HG03175 (cell line): ENCODE measurements around the gene SPAG16.
A peak's percentile ranks its signal among the peaks of the same experiment; 100 is the strongest.

Experiments
- ATAC-seq: cut with Tn5 transposase; IDR thresholded peaks from one replicate; pipeline ENCODE4 v1.9.1; 2021; ENCODE audit warnings: mild to moderate bottlenecking, moderate library complexity; ENCODE audit not compliant: unreplicated experiment

The SPAG16 gene

DNA sequence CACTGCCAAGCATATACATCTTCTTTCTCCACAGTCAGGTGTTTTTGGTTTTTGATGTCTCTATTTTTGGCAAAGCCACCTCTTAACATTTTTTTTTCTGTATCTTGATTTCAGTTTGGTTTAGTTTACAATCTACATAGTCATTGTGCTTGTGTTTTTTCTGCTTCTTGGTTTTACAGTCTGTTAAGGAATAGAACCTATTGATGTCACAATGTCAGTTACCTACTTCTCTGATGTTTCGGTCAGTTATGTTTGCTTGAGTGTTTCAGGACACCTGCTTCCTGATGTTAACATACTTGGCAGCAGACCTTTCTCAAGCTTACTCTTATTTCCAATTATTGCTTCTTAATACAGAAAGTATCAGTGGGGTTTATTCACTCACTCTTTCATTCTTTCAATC, 253.3 kb downstream of the SPAG16 start:
- ATAC-seq, result no peak

- no peak for ATAC-seq
Measured at GRCh38 chr2:213544940-213545339, 260.7 kb downstream of the SPAG16 start.

GRCh38 chr2:213545481-213545880, 261.2 kb downstream of the SPAG16 start:
- no peak for ATAC-seq

GRCh38 chr2:213545964-213546475, 261.8 kb downstream of the SPAG16 start:
- no peak for ATAC-seq

DNA sequence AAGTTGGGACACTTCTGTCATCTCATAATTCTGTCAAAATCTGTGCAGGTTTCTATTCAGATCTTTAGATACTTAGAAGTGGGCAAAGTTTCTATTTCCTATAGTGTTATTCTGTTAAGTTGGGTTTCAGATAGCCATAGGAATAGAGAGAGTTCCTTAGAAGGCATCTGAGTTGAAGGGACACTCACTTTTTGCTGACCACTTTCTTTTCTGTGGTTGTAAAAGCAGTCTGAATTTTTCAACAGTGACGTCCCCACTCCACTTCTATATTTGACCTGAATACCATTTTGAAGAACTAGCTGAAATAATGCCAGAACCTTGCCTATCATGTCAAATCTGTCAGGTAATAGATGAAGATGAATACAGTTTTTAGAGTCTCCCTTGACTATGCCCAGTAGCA, 267.3 kb downstream of the SPAG16 start:
- no peak for ATAC-seq

DNA sequence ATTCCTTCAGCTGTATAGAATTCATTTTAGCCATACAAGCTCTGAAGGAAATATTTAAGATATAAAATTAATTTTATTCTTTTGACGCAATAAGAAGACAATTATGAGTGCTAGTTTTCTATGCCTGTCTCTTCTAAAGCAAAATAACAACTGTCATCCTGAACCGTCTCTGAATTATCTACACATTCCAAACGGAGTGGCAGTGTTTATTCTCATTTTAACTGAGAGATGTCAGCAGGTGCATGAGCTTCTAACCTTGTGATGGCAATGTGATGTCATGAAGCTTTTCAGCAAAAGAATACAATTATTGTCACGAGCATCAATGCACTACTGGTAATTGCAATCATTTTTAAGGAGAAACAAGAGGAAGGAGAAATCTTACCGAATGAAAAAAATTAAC, 274.8 kb downstream of the SPAG16 start:
- no peak for ATAC-seq

DNA sequence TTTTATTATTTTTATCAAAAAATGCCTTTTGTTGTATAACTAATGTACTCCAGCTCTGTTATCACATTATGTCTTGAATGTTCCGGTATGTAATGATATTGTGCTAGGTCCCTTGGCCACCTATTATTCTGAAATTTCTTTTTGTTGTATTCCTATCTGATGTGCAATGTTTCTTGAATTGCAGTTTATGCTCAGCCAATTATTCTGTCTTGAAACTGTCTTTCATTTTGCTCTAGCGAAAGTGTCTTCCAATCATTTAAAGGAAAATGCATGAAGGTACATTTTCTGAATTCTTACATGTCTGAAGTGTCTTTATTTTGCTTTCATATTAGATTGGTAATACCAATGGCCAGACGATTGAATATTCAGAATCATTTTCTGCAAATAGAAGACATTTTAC, 277.5 kb downstream of the SPAG16 start:
- no peak for ATAC-seq

GRCh38 chr2:213562539-213563180, 278.4 kb downstream of the SPAG16 start:
- ATAC-seq, result no peak

DNA sequence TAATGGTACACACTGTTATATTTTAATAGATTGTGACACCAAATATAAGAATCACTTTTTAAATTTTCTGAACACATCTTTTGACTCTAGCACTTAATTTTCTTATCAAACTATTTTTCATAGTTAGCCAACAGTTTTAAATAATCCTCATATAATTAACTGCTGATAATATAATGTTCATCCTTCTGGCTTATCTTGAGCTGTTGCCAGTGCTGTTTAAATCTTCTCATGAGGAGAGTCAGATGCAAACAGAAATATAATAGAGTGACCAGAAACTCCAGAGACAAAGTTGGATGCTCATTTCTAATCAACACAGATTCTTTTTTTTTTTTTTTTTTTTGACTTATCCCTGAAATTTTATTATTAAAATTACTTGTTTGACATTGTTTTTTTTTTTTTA, 282.6 kb downstream of the SPAG16 start:
- no peak for ATAC-seq

GRCh38 chr2:213609570-213610170, 325.4 kb downstream of the SPAG16 start:
- no peak for ATAC-seq

- no peak for ATAC-seq
Measured at GRCh38 chr2:213627054-213627710, 342.9 kb downstream of the SPAG16 start.

DNA sequence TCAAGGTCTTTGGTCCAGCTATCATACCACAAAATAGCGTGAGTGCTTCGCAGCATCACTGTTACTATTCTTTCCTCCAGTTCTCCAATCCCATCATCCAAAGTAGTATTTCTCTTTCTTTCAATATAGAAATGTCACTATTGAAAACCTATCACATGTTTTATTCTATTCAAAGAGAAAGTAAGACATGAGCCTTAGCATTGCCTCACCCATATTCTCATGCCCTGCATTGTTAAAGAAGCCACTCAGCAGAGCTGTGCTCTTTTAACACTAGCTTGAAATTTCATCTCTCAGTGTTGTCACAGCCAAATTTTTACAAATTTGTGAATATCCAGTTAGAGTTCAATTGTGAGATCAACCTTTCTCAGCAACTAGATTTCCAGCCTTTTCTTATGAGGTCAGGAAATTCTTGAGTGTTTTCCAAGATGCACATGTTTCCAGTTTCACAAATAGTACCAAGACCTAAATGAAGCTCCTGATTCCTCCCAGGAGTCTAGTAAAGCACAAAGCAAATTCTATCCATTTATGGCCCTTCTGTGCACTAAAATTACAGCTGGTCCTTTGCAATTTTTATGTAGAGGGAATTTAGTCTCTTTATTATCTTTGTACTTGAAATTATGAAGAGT, 343.7 kb downstream of the SPAG16 start:
- no peak for ATAC-seq

- no peak for ATAC-seq
Measured at GRCh38 chr2:213640738-213641425, 356.6 kb downstream of the SPAG16 start.

DNA sequence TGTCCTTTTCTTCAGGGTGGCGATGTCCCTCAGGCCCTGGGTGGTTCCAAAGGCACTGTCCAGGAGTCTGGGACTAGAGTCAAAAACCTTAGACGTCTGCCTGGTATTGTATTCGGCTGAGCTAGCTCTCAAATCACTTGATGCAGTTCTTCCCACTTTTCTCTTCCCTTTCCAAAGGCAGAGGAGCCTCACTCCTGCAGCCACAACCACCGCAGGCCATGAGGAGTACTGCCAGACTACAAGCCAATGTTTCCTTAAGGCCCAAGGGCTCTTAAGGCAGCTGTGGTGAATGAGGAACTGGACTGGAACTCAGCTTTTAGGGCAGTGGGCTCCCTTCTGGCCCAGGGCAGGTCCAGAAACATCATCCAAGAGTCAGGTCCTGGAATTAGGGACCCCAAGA, 360.7 kb downstream of the SPAG16 start:
- ATAC-seq, result no peak

DNA sequence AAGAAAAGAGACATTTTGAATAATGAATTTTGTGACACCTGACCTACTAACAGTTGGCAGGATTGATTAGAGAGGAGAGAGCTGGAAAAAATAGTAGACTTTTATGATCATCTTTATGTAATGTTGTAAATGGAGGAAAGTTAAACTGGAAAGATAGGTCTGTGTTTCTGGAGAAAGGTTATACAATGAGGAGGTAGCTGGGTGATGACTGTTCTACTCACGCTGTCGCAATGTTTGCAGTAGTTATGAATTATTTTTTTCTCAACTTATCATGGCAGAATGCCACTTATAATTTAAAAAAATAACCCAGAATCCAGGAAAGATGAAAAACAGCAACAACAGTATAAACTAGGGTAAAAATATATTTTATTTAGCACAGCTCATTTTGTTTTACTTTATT, 364.9 kb downstream of the SPAG16 start:
- ATAC-seq, result no peak

DNA sequence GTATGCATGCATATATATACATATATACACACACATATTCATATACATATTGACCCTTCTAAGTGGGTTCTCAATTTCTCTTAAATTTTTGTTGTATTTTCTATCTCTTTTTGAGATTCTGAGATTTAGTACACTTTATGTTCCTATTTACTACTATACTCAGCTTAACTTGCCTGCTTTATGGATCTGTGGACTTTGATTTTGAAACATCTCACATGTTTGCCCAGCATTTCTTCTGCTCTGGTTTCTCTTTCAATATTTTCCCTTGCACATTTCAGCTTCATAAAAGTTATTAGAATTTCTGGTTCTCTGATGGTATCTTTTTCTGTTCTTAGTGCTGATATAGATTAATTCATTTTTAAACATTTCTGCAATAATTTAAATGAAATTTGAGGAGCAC, 380.6 kb downstream of the SPAG16 start:
- no peak for ATAC-seq

GRCh38 chr2:213669657-213670056, 385.4 kb downstream of the SPAG16 start:
- no peak for ATAC-seq

GRCh38 chr2:213678437-213679218, 394.4 kb downstream of the SPAG16 start:
- ATAC-seq, result peak; percentile 60

- no peak for ATAC-seq
Measured at GRCh38 chr2:213679894-213680293, 395.6 kb downstream of the SPAG16 start.

DNA sequence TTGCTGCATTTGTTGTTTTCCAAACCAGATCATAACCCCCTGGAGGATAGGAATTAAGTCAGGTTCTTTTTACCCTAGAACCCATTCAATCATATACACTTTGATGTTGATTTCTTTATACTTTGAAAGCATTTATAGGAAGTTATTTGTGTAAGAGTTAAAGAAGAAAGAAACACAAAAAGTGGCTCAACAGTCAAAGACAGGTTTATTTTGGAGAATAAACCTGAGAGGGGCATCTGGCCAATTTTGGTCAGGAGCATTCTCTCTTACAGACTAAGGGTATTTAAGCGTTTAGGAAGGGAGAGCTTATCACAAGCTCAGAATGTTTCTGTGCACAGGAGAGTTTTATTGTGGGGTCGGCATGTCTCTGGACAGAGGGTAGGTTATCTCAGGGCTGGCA, 398.0 kb downstream of the SPAG16 start:
- no peak for ATAC-seq
